Stomach (tissue), 9 donors: ENCODE data around the gene NFATC1. TPM values are rescaled to one million over a fixed set of nuclear protein-coding genes. Genes with fewer than 3 reads are reported as not detected.

Experiments used
- DNase-seq, 2 donors: peaks; one replicate each; pipeline versions ENCODE4 v3.0.0 to v3.0.0-alpha.2; 2013 to 2019
- H3K27ac ChIP-seq, 5 donors: fragments of 200-600 bp in 4 of 5; sonication (generic) in 4 of 5; one replicate each; pipeline ENCODE4 v1.5.1; 2013 to 2019; ENCODE audit warnings: mild to moderate bottlenecking in 1 of 5, moderate library complexity in 1 of 5
- H3K27me3 ChIP-seq, 3 donors: fragments of 200-600 bp; sonication (generic); one replicate each; pipeline ENCODE4 v1.5.1; 2017 to 2019; ENCODE audit warnings: mixed run types in 1 of 3
- H3K36me3 ChIP-seq, 4 donors: fragments of 200-600 bp; sonication (generic); 1 replicate in 3 of 4; 2 replicates in 1 of 4; pipeline ENCODE4 v1.5.1; 2016 to 2019
- H3K4me1 ChIP-seq, 4 donors: fragments of 200-600 bp; sonication (generic); one replicate each; pipeline ENCODE4 v1.5.1; 2016 to 2019
- H3K4me3 ChIP-seq, 4 donors: fragments of 200-600 bp; sonication (generic) in 3 of 4; one replicate each; pipeline ENCODE4 v1.5.1; 2016 to 2019; ENCODE audit warnings: mild to moderate bottlenecking in 1 of 4
- H3K9me3 ChIP-seq, 4 donors: fragments of 200-600 bp; sonication (generic); one replicate each; pipeline ENCODE4 v1.5.1; 2016 to 2019
- CTCF ChIP-seq, 7 experiments: fragments of 450-650 bp in 4 of 7; fragments of 200-600 bp in 3 of 7; sonication (generic) in 3 of 7; IDR thresholded peaks; one replicate each; pipeline ENCODE4 v1.5.1; 2016 to 2019; ENCODE audit warnings: antibody characterized with exemption in 7 of 7, control low read depth in 2 of 7, mild to moderate bottlenecking in 1 of 7
- EP300 ChIP-seq: sonication (generic); formaldehyde crosslinking; IDR thresholded peaks from one replicate; pipeline ENCODE4 v1.6.1; 2017; ENCODE audit warnings: antibody characterized with exemption
- POLR2A ChIP-seq, 4 donors: fragments of 450-650 bp; IDR thresholded peaks; one replicate each; pipeline ENCODE4 v1.6.1; 2016; ENCODE audit warnings: antibody characterized with exemption in 4 of 4, control low read depth in 2 of 4, mild to moderate bottlenecking in 1 of 4, moderate library complexity in 1 of 4
- POLR2AphosphoS5 ChIP-seq, 3 donors: sonication (generic); formaldehyde crosslinking; IDR thresholded peaks; one replicate each; pipeline ENCODE4 v1.6.1; 2016; ENCODE audit warnings: antibody characterized with exemption in 3 of 3
- WGBS, 5 donors: extraction: QIAGEN DNeasy Blood & Tissue Kit in 3 of 5; methylation state at CpG; one replicate each; pipeline versions ENCODE4 v1.1.5 to v1.1.7; 2013 to 2018; 5-methylcytosine and 5-hydroxymethylcytosine counted together
- intact Hi-C: fragments of 100-400 bp; cut with DNase I; formaldehyde crosslinking; loops from one replicate; pipeline ENCODE4 v1.15.1; 2023; ENCODE audit warnings: low total_unique reads
- polyA plus RNA-seq, 3 donors: library from polyadenylated mRNA; stranded (reverse); fragments of 200-250 nt; gene quantifications; one replicate each; pipeline ENCODE4 v1.2.3, GENCODE V29; 2013
- total RNA-seq, 5 donors: library from RNA; depleted of rRNA; stranded (reverse); fragments of >200 nt; gene quantifications; one replicate each; pipeline versions ENCODE4 v1.1.0 to v1.2.3, GENCODE V29; 2014 to 2016
- donor health status: healthy with polysubstance abuse.
- donor health status: Bipolar disorder and iron deficiency.
- donor health status: healthy.

Gene NFATC1
- total and polyA plus RNA-seq, 8 donors: 2.6 to 14.0 (median 6.1) TPM

DNA sequence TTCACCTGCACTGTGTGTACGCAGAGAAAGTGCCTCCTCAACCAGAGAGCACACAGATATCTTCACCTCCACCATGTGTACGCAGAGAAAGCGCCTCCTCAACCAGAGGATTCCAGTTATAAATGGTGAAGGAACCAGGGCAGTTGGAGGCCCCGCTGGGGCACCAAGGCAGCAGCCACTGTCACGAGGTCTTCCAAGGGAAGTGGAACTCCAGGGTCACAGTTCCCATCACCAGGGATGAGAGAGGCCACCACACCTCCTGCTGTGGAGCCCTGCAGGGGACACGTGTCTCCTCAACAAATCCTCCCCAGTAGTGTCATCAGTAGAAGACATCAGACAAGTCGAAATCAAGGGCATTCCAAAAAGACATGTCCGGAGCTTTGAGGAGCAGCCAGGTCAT is 28.2 kb upstream of the NFATC1 start:
- peaks cover 8 to 65% (median 51%) of the 10 kb centered on the region in 4 donors for H3K36me3 ChIP-seq
- TF ChIP-seq EP300: no peak
- TF ChIP-seq CTCF (IDR thresholded peaks at IDR 0.05): no peak
- no peak for TF ChIP-seq POLR2A (IDR thresholded peaks at IDR 0.05)
- no peak for TF ChIP-seq POLR2AphosphoS5 (IDR thresholded peaks at IDR 0.05)
- H3K27me3 ChIP-seq: no peaks in the 10 kb centered on the region
- no peak overlapping the region for H3K4me3 ChIP-seq
- no peaks in the 10 kb centered on the region for H3K9me3 ChIP-seq
- H3K27ac ChIP-seq: no peak overlapping the region
- no peaks in the 10 kb centered on the region for H3K4me1 ChIP-seq
- WGBS, 5 donors: 84 to 90% (median 89%) methylated on average over 8 of the region's 8 CpGs
- intact Hi-C loops: no loop called here
- no peak for DNase-seq

DNA sequence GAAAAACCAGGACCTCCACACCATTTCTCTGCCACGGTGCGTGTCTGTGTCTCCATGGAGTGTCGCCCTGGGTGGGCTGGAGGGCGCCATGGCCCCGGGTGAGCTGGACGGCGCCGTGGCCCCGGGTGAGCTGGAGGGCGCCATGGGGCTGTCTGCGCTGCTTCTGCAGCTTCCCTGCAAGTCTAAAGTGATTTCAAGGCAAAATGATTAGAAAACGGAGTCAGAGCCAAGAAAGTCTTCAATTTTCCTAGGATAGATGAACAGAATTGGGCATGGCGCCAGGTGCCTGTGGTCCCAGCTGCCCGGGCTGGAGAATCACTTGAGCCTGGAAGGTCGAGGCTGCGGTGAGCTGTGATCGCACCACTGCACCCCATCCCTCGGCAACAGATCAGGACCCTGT is 27.7 kb upstream of the NFATC1 start:
- intact Hi-C loops: no loop called here
- WGBS, 5 donors: 66 to 86% (median 77%) methylated on average over 18 of the region's 18 CpGs
- no peaks in the 10 kb centered on the region for H3K27me3 ChIP-seq
- H3K36me3 ChIP-seq: peaks cover 5 to 65% (median 51%) of the 10 kb centered on the region in 4 donors
- no peak overlapping the region for H3K27ac ChIP-seq
- H3K4me3 ChIP-seq: no peak overlapping the region
- H3K4me1 ChIP-seq: no peaks in the 10 kb centered on the region
- TF ChIP-seq EP300: no peak
- no peak for TF ChIP-seq POLR2A (IDR thresholded peaks at IDR 0.05)
- no peak for TF ChIP-seq POLR2AphosphoS5 (IDR thresholded peaks at IDR 0.05)
- no peak for TF ChIP-seq CTCF (IDR thresholded peaks at IDR 0.05)
- no peaks in the 10 kb centered on the region for H3K9me3 ChIP-seq
- no peak for DNase-seq

DNA sequence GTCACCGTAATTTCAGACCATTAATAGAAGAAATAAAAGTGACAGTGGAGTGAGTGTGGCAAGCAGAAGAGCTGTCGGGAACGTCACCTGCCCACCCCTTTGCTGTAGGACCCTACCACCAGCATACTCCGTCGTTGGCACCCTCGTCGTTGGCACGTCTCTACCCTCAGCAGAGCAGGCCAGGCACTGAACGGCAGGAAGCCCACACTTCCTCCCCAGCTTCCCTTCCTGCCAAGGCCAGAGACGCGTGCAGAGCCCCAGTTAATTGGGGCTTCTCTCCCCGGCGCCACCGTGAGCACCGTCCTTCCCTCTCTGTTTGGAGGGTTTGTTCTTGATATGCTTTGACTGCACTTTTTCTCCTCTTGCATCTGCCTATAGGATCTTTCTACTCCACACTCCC is 27.0 kb upstream of the NFATC1 start:
- WGBS, 5 donors: 73 to 86% (median 86%) methylated on average over 15 of the region's 15 CpGs
- Histone ChIP-seq H3K4me3 (no peak overlapping the region), H3K36me3 (peaks cover 5 to 65% (median 49%) of the 10 kb centered on the region in 4 donors), H3K9me3 (no peaks in the 10 kb centered on the region), H3K27me3 (no peaks in the 10 kb centered on the region), H3K4me1 (no peaks in the 10 kb centered on the region), H3K27ac (no peak overlapping the region)
- intact Hi-C loops: no loop called here
- TF ChIP-seq CTCF (IDR thresholded peaks at IDR 0.05) (no peak), EP300 (no peak), POLR2AphosphoS5 (IDR thresholded peaks at IDR 0.05) (no peak), POLR2A (IDR thresholded peaks at IDR 0.05) (no peak)
- DNase-seq: no peak

DNA sequence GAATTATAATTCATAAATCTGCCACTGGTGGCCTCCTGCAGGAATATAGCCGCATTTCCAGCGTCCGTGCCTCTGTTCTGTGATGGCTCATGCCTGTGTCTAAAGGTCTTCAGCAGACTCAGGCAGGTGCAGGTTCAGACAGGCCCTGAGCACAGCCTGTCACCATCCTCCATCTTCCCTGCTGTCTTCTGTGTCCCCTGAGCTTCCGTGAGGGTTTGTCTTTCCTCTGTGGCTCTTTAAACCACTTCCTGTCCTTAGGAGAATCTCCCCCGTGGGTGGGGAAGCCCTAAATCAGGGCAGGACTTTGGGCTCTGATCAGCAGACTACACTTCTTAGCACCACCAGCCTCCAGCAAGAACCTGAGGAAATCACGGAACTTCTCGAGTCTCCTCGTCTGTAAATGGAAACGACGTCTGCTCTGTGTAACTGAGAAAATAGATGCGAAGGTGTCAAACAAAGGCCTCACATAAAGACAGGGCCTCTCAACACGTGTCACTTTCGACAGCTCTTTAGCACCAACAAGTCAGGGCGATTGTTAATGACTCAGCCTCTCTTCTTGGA is 24.1 kb upstream of the NFATC1 start:
- Histone ChIP-seq H3K4me3 (no peak overlapping the region), H3K27me3 (no peaks in the 10 kb centered on the region), H3K9me3 (no peaks in the 10 kb centered on the region), H3K4me1 (no peaks in the 10 kb centered on the region), H3K36me3 (peaks cover 0 to 70% (median 54%) of the 10 kb centered on the region in 4 donors), H3K27ac (no peak overlapping the region)
- DNase-seq: no peak
- 86 to 91% (median 88%) methylated on average over 14 of the region's 14 CpGs for WGBS, 5 donors
- no peak for TF ChIP-seq POLR2A (IDR thresholded peaks at IDR 0.05)
- no peak for TF ChIP-seq POLR2AphosphoS5 (IDR thresholded peaks at IDR 0.05)
- no peak for TF ChIP-seq EP300
- TF ChIP-seq CTCF (IDR thresholded peaks at IDR 0.05): no peak
- intact Hi-C loops: no loop called here
